Loucy (cell line): ENCODE data around the gene GAPVD1.

ENCODE experiments used
- CTCF ChIP-seq: fragments of 200-600 bp; sonication (generic); conservative IDR thresholded peaks from 2 replicates; pipeline ENCODE4 v1.5.1; 2014; ENCODE audit warnings: mild to moderate bottlenecking, antibody characterized with exemption, low read length
- EZH2phosphoT487 ChIP-seq: fragments of 200-600 bp; IDR thresholded peaks from 2 replicates; pipeline ENCODE4 v1.6.1; 2018; ENCODE audit warnings: antibody characterized with exemption, mild to moderate bottlenecking, moderate library complexity, borderline replicate concordance

DNA sequence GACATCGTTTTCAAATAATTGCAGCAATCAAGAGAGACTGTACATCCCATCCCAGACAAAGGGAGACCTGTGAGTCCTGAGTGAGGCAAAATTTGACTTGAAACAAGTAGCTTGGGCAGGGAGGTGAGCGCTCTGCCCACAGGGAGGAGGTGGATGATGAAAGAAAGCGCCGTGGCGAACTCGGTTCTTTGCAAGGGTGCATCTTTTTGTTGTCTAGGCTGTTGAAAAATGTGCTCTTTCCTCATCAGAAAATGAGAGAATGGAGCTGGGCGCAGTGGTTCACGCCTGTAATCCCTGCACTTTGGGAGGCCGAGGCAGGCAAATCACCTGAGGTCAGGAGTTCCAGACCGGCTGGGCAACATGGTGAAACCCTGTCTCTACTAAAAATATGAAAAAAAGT, 150.5 kb downstream of the GAPVD1 start:
- TF ChIP-seq CTCF (no peak), EZH2phosphoT487 (no peak)
